Measurements from ENCODE around the gene KIF3B. TPM values are rescaled to one million over a fixed set of nuclear protein-coding genes. Genes with fewer than 3 reads are reported as not detected.

Gene KIF3B
- total and polyA plus RNA-seq, 2 of the 13 experiments (the other 11 are each of a cell fraction or from before 2014, with no cell fraction given), result 23.6 to 28.8 TPM

DNA sequence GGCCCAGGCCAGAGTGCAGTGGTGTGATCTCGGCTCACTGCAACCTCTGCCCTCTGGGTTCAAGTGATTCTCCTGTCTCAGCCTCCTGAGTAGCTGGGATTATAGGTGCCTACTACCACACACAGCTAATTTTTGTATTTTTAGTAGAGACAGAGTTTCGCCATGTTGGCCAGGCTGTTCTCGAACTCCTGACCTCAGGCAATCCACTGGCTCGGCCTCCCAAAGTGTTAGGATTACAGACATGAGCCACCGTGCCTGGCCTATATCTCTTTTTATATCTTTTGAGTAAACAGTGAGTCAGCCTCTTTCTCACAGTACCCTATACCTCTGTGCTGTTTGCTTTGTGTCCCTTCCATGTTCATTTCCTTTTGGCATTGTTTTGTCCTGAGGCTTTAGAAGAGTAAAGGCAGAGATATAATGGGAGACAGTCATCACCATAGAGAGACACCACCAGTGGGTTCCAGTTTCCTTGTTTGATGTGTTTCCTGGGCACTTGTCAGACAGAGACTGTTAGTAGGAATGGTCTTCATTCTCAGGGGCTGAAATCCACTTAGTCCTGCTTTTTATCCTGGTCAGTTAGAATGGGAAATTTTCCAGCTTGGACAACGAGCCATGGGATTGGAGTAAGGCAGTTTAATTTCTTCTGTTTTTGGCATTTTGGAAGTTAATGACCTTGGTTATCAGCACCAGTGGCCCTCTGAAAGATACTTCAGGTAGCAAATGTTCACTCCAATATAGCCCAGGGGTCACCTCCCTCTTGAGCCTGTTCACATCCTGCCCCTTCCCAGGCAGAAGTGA, 48.5 kb downstream of the KIF3B start (continued):
- TF ChIP-seq GLMP (CRISPR knock-in tag; IDR thresholded peaks at IDR 0.05; ENCODE audit: borderline replicate concordance) (no peak), LRRFIP1 (CRISPR knock-in tag; conservative IDR thresholded peaks at IDR 0.05) (no peak), SP1 (IDR thresholded peaks at IDR 0.05) (no peak), SP1 (CRISPR knock-in tag; IDR thresholded peaks at IDR 0.05) (no peak), RARA (CRISPR knock-in tag; IDR thresholded peaks at IDR 0.05) (peak; percentile 91), ZMYM4 (CRISPR knock-in tag; IDR thresholded peaks at IDR 0.05) (peak; percentile 90), ZNF615 (CRISPR knock-in tag; IDR thresholded peaks at IDR 0.05; ENCODE audit: borderline replicate concordance) (peak; percentile 70; the same call in 1 of the 2 replicates), NR1H2 (CRISPR knock-in tag; IDR thresholded peaks at IDR 0.05; ENCODE audit: borderline replicate concordance, low read depth) (no peak), ZNF597 (CRISPR knock-in tag; IDR thresholded peaks at IDR 0.05) (no peak), ELF3 (CRISPR knock-in tag; IDR thresholded peaks at IDR 0.05) (peak; percentile 100), ZNF788 (CRISPR knock-in tag; IDR thresholded peaks at IDR 0.05; ENCODE audit: borderline replicate concordance) (peak; percentile 77; the same call in 1 of the 2 replicates), PTBP1 (IDR thresholded peaks at IDR 0.05; ENCODE audit: low read depth, low read length, poor library complexity, severe bottlenecking) (no peak), THAP11 (CRISPR knock-in tag; IDR thresholded peaks at IDR 0.05) (peak; percentile 75), ZNF441 (CRISPR knock-in tag; IDR thresholded peaks at IDR 0.05; ENCODE audit: borderline replicate concordance) (no peak), STAT5B (CRISPR knock-in tag; IDR thresholded peaks at IDR 0.05) (peak; percentile 35; the same call in 1 of the 2 replicates), WIZ (CRISPR knock-in tag; IDR thresholded peaks at IDR 0.05) (peak; percentile 85), THYN1 (CRISPR knock-in tag; IDR thresholded peaks at IDR 0.05; ENCODE audit: borderline replicate concordance, low read depth) (no peak), ZNF275 (CRISPR knock-in tag; IDR thresholded peaks at IDR 0.05; ENCODE audit: borderline replicate concordance) (peak; percentile 41; the same call in 1 of the 2 replicates)
- TF ChIP-seq, protein P1, sequence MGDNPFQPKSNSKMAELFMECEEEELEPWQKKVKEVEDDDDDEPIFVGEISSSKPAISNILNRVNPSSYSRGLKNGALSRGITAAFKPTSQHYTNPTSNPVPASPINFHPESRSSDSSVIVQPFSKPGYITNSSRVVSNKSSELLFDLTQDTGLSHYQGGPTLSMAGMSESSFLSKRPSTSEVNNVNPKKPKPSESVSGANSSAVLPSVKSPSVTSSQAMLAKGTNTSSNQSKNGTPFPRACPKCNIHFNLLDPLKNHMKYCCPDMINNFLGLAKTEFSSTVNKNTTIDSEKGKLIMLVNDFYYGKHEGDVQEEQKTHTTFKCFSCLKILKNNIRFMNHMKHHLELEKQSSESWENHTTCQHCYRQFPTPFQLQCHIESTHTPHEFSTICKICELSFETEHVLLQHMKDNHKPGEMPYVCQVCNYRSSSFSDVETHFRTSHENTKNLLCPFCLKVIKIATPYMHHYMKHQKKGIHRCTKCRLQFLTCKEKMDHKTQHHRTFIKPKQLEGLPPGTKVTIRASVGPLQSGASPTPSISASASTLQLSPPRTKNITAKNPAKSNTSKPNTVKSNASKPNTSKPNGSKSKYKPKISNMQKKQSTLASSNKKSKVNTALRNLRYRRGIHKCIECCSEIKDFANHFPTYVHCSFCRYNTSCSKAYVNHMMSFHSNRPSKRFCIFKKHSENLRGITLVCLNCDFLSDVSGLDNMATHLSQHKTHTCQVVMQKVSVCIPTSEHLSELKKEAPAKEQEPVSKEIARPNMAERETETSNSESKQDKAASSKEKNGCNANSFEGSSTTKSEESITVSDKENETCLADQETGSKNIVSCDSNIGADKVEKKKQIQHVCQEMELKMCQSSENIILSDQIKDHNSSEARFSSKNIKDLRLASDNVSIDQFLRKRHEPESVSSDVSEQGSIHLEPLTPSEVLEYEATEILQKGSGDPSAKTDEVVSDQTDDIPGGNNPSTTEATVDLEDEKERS (CRISPR knock-in tag; IDR thresholded peaks at IDR 0.05), result peak; percentile 27; the same call in 1 of the 2 replicates
